Measurements from ENCODE around the gene LRRC4C. TPM values are rescaled to one million over a fixed set of nuclear protein-coding genes. Genes with fewer than 3 reads are reported as not detected.
"Not testable (repeated sequence)": the region's sequence is repeated elsewhere in the genome, so short reads cannot be mapped to it uniquely, and the experiment has no call there.

The LRRC4C gene
- polyA plus RNA-seq, 1 donor from 2014 or later = 24.3 TPM

DNA sequence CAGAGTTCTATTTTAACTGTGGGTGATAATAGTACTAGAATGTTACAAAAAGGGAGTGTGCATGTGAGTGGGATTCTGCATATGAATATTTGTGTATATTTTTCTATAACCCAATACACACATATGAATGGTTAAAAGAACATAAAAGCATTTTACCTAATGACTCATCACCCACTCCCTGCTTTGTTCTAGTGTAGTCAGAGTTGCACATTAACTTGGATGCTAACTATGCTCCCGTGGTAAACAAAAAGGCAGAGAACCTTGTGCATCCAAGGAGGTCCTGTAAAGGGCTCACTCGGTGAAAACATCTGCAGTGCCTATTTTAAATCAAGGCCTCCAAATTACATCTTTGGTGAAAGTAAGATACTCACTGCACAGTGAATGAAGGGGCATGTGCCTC, 1289.4 kb downstream of the LRRC4C start:
- no peaks in the 10 kb centered on the region for H3K79me2 ChIP-seq (replicated peaks; ENCODE audit: insufficient read depth, low read length)
- no peak overlapping the region for H3K4me3 ChIP-seq (ENCODE audit: low read length)
- no peaks in the 10 kb centered on the region for H3K36me3 ChIP-seq (ENCODE audit: insufficient read depth, low read length)
- no peak overlapping the region for H2AFZ ChIP-seq (ENCODE audit: low read depth, low read length)
- H3K9me2 ChIP-seq (ENCODE audit: insufficient read depth, low read length) = no peaks in the 10 kb centered on the region
- no peaks in the 10 kb centered on the region for H4K20me1 ChIP-seq (ENCODE audit: insufficient read depth)
- no peak overlapping the region for H3K27ac ChIP-seq (ENCODE audit: low read length)
- no peak overlapping the region for H3K9ac ChIP-seq (ENCODE audit: low read length)
- no peaks in the 10 kb centered on the region for H3K27me3 ChIP-seq (ENCODE audit: insufficient read depth, low read depth, low read length)
- H3K9me3 ChIP-seq (ENCODE audit: low read length) = no peaks in the 10 kb centered on the region
- no peak for TF ChIP-seq EP300 (conservative IDR thresholded peaks at IDR 0.05; ENCODE audit: poor library complexity, severe bottlenecking)
- TF ChIP-seq POLR2AphosphoS5 (IDR thresholded peaks at IDR 0.05) = no peak
- TF ChIP-seq EZH2 (IDR thresholded peaks at IDR 0.05; ENCODE audit: borderline replicate concordance, insufficient read depth, low read length, poor library complexity, severe bottlenecking) = no peak
- TF ChIP-seq TAF1 (IDR thresholded peaks at IDR 0.05; ENCODE audit: low read depth) = no peak
- TF ChIP-seq, protein P1, sequence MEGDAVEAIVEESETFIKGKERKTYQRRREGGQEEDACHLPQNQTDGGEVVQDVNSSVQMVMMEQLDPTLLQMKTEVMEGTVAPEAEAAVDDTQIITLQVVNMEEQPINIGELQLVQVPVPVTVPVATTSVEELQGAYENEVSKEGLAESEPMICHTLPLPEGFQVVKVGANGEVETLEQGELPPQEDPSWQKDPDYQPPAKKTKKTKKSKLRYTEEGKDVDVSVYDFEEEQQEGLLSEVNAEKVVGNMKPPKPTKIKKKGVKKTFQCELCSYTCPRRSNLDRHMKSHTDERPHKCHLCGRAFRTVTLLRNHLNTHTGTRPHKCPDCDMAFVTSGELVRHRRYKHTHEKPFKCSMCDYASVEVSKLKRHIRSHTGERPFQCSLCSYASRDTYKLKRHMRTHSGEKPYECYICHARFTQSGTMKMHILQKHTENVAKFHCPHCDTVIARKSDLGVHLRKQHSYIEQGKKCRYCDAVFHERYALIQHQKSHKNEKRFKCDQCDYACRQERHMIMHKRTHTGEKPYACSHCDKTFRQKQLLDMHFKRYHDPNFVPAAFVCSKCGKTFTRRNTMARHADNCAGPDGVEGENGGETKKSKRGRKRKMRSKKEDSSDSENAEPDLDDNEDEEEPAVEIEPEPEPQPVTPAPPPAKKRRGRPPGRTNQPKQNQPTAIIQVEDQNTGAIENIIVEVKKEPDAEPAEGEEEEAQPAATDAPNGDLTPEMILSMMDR (IDR thresholded peaks at IDR 0.05; ENCODE audit: poor library complexity, severe bottlenecking) = no peak
- TF ChIP-seq, protein P2, sequence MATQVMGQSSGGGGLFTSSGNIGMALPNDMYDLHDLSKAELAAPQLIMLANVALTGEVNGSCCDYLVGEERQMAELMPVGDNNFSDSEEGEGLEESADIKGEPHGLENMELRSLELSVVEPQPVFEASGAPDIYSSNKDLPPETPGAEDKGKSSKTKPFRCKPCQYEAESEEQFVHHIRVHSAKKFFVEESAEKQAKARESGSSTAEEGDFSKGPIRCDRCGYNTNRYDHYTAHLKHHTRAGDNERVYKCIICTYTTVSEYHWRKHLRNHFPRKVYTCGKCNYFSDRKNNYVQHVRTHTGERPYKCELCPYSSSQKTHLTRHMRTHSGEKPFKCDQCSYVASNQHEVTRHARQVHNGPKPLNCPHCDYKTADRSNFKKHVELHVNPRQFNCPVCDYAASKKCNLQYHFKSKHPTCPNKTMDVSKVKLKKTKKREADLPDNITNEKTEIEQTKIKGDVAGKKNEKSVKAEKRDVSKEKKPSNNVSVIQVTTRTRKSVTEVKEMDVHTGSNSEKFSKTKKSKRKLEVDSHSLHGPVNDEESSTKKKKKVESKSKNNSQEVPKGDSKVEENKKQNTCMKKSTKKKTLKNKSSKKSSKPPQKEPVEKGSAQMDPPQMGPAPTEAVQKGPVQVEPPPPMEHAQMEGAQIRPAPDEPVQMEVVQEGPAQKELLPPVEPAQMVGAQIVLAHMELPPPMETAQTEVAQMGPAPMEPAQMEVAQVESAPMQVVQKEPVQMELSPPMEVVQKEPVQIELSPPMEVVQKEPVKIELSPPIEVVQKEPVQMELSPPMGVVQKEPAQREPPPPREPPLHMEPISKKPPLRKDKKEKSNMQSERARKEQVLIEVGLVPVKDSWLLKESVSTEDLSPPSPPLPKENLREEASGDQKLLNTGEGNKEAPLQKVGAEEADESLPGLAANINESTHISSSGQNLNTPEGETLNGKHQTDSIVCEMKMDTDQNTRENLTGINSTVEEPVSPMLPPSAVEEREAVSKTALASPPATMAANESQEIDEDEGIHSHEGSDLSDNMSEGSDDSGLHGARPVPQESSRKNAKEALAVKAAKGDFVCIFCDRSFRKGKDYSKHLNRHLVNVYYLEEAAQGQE (IDR thresholded peaks at IDR 0.05; ENCODE audit: borderline replicate concordance) = no peak
- no peak for TF ChIP-seq SMC3 (conservative IDR thresholded peaks at IDR 0.05; ENCODE audit: poor library complexity)
- no peak overlapping the region for H3K4me2 ChIP-seq (ENCODE audit: low read length)
- no peaks in the 10 kb centered on the region for H3F3A ChIP-seq (ENCODE audit: insufficient read depth, low read length, poor library complexity, severe bottlenecking)

DNA sequence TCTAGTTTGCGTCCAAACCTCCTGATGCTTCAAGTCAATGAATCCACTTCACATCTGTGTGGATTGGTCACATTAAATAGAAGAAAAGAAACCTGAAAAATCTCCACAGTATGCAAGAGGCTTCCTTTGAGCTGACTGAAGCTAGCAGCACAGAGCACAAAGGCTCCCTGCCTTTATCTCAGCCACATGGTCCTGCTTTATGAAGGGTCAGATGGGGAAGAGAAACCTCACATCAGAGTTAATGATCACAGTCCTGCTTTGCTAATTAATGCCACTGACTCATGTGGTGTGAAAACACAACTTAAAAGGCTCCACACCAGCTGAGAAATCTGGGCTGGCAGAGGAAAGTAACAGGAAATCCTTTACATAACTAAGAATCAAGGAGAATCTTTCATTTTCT, 1291.0 kb downstream of the LRRC4C start:
- no peak overlapping the region for H3K9ac ChIP-seq (ENCODE audit: low read length)
- H3F3A ChIP-seq (ENCODE audit: insufficient read depth, low read length, poor library complexity, severe bottlenecking) = no peaks in the 10 kb centered on the region
- H3K9me2 ChIP-seq (ENCODE audit: insufficient read depth, low read length) = no peaks in the 10 kb centered on the region
- H3K4me3 ChIP-seq (ENCODE audit: low read length) = no peak overlapping the region
- no peaks in the 10 kb centered on the region for H3K27me3 ChIP-seq (ENCODE audit: insufficient read depth, low read depth, low read length)
- no peaks in the 10 kb centered on the region for H3K9me3 ChIP-seq (ENCODE audit: low read length)
- H3K79me2 ChIP-seq (replicated peaks; ENCODE audit: insufficient read depth, low read length) = no peaks in the 10 kb centered on the region
- H3K27ac ChIP-seq (ENCODE audit: low read length) = no peak overlapping the region
- no peaks in the 10 kb centered on the region for H3K36me3 ChIP-seq (ENCODE audit: insufficient read depth, low read length)
- TF ChIP-seq, protein P2 (IDR thresholded peaks at IDR 0.05; ENCODE audit: borderline replicate concordance) = no peak
- TF ChIP-seq SMC3 (conservative IDR thresholded peaks at IDR 0.05; ENCODE audit: poor library complexity) (no peak), RAD21 (conservative IDR thresholded peaks at IDR 0.05) (no peak), TAF1 (IDR thresholded peaks at IDR 0.05; ENCODE audit: low read depth) (no peak)
- H4K20me1 ChIP-seq (ENCODE audit: insufficient read depth) = no peaks in the 10 kb centered on the region
- no peak overlapping the region for H3K4me2 ChIP-seq (ENCODE audit: low read length)
- no peak overlapping the region for H2AFZ ChIP-seq (ENCODE audit: low read depth, low read length)

DNA sequence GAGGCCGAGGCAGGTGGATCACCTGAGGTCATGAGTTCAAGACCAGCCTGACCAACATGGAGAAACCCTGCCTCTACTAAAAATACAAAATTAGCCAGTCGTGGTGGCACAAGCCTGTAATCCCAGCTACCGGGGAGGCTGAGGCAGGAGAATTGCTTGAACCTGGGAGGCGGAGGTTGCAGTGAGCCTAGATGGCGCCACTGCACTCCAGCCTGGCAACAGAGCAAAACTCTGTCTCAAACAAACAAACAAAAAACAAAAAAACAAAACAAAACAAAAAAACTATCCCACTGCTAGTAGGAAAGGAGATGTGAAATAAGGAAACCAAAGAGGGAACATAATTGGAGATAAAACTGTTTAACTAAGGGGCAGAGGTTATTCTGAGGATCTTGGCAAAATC, 1291.6 kb downstream of the LRRC4C start:
- not testable (repeated sequence) for H3K27ac ChIP-seq (ENCODE audit: low read length); H2AFZ ChIP-seq (ENCODE audit: low read depth, low read length); H3F3A ChIP-seq (ENCODE audit: insufficient read depth, low read length, poor library complexity, severe bottlenecking)

More for the DNA sequence above, 1291.6 kb downstream of the LRRC4C start:
- not testable (repeated sequence) for H3K4me3 ChIP-seq (ENCODE audit: low read length); H3K9me2 ChIP-seq (ENCODE audit: insufficient read depth, low read length); H3K27me3 ChIP-seq (ENCODE audit: insufficient read depth, low read depth, low read length); H4K20me1 ChIP-seq (ENCODE audit: insufficient read depth); H3K4me2 ChIP-seq (ENCODE audit: low read length); H3K79me2 ChIP-seq (replicated peaks; ENCODE audit: insufficient read depth, low read length); H3K9ac ChIP-seq (ENCODE audit: low read length); H3K9me3 ChIP-seq (ENCODE audit: low read length); H3K36me3 ChIP-seq (ENCODE audit: insufficient read depth, low read length)

Measured in neural cell (in vitro differentiated cells).